ENCODE data around the gene MANEA.
A peak's percentile ranks its signal among the peaks of the same experiment; 100 is the strongest.

MANEA gene

DNA sequence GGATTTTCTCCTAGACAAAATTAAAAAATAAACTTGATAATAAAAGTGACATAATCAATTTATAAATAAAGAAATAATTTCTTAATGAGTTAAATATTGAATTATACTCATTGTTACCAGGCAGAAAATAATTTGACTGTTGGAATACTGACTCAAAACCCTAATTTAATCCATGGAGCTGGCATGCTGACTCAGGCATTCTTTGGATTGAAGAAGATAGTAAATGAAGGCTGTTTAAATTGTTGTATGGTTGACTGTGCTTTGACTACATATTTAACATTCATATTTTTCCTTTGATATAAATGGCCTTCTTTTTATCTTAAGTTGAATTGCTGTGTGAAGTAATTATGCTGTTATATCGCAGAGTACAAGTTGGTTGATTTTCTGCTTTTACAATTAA, 11.7 kb downstream of the MANEA start:
- DNase-seq = no peak

DNA sequence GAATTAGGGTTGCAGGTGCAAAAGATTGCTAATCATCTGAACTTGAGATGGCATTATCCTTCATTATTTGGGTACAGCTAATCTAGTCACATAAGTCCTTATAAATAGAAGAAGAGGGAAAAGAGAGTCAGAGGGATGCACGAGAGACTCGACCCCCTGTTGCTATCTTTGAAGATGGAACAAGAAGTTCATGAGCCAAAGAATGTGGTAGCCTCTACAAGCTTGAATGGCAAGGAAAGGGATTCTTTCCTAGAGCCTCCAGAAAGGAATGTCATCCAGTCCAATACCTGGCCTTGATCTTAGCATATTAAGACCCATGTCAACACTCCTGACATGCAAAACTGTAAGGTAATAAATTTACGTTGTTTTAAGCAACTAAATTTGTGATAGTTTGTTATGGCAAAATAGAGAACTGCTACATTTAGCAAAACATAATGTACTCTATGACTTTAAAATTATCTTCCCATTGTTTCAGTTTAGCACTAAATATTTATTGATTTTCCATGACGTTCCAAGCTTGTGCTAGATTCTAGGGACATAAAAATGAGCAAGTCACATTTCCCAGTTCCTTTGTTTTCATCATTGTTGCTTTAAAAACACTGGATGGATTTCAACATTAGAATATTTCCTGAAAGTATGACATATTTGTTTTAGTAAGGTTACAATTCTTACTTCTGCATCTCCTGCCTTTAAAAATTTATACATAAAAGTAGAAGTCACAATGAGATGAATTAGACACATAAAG, 12.7 kb downstream of the MANEA start:
- DNase-seq = no peak

DNA sequence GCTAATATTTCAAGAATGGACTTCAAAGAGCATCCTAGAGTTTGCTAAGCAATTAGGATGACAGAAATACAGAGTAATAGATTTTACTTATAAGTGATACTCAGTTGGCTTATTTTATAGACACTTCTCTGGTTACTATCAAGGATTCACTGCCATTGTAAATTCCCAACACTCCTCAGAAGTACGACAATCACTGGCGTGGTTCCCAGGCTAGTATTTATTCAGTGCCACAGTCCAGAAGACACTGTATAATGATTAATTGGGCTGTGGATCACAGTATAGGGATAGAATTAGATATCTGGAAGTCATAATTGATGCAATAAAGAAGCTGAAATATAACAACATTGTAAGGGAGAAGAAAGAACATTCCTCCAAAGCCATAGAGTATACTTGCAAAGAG, 15.7 kb downstream of the MANEA start:
- DNase-seq = no peak

DNA sequence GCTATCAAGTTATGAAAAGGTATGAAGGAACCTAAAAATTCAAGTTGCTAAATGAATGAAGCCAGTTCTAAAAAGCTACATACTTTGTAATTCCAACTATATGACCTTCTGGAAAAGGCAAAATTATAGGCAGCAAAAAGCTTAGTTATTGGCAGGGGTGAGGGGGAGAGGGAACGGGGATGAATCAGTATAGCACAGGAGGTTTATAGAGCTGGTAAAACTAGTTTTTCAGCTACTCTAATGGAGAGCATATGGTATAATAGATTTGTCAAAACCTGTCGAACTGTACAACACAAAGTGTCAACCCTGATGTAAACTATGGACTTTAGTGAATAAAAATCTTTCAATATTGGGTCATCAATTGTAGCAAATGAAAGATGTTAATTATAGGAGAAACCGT, 18.7 kb downstream of the MANEA start:
- no peak for DNase-seq

DNA sequence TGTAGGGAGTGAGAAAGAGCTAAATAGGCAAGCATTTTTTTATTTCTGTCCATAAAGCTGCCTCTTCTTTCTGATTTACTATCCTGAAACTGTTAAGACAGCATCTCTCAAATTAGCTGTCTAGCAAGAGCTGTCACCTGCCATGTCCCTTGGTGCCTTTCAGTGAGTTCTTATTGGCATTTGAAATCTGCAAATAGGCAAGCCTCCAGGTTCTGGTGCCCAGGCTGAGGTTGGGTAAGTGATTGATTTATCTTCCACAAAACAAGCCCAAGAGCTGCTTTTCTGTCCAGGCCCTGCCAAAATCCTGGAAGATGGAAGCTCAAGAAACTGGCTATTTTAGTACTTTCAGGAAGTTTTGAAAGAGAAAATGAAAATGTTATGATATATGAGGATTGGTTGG, 22.4 kb downstream of the MANEA start:
- no peak for DNase-seq

DNA sequence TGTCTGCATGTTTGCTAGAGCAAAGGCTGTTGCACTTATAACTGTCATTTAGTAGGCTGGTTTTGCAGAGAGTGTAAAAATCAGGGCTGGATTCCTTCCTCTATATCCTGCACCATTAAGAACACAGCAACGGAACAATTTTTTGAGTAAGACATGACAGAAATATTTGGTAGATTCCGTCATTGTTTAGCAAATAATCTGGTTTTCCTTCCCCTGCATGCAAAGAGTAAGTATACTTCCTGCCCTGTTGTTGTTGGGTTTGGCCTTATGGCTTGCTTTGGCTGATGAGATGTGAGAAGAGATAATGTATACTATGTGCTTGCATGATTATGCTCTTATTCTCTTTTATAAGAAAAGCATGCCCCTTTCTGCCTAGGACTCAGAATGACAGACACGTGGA, 23.8 kb downstream of the MANEA start:
- DNase-seq = no peak

DNA sequence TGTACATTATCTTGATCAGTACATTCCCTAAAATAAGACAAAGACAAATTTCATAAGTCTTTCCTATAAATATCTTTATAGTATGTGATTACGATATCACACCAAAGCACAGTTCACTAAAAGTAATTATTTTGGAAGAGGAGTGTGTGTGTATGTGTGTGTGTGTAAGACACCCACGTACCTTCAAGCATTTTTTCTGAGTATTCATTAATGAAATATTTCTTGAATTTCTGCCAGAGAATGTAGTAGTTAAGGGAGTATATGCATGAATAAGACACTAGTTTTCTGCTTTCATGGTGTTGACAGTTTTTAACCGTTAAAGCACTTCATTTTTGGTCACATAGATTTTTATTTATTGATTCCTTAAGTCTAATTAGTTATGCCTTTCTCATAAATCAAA, 36.8 kb downstream of the MANEA start:
- no peak for DNase-seq

DNA sequence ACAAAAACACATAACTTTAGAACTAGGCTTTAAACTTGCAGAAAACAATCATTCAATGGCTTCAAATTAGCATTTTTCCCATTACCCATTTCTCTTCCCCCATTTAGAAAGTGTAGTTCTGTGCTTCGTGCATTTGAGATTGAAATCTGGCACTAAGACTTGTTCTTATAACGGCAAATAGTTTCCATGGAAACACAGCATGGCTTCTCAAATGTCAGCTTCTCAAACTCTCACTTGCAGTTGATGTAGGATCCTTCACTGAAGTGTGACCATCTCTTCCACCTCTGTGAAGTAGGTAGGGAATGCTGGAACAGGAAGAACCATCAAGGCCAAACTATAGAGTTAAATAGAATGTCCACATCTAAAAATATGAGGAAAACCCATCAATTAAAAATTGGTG, 52.2 kb downstream of the MANEA start:
- DNase-seq = peak; percentile 15

DNA sequence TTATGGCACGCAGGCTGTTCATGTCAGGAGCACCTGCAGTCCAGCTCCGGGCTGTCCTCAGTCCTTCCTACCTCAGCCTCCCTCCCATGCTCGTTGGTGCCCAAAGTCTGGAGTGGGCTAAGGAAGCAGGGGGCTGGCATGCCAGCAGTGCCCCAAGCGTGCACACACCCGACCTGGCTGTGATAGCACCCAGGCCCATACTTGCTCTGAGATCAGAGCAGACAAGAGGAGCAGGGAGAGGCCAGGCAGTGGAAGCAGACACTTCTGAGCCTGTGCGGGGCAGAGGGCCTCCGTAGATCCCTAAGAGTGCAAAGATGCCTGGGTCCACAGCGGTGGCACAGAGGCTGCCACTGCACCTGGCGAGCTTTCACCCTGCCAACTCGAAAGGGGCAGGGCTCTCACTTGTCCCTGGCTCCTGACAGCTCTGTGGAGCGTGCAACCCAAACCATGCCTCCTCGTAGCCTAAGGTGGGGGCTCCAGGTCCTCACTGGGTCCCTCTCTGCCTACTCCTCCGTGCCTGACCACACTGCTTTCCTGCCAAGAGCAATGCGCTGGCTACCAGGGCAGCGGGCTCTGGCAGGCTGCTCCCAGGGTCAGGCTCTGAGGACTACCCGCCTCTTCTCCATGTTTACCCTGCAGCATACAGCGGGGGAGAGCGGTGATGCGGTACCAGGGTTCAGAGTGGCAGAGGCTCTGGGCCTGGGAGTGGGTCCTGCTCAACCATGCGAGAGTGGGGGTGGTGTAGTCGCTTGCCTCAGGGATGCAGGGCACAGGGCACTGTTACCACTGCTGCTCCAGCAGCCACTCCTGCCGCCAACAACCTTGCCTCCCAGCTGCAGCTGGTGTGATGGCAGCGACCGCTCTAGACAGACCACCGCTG, 59.5 kb downstream of the MANEA start:
- no peak for DNase-seq

DNA sequence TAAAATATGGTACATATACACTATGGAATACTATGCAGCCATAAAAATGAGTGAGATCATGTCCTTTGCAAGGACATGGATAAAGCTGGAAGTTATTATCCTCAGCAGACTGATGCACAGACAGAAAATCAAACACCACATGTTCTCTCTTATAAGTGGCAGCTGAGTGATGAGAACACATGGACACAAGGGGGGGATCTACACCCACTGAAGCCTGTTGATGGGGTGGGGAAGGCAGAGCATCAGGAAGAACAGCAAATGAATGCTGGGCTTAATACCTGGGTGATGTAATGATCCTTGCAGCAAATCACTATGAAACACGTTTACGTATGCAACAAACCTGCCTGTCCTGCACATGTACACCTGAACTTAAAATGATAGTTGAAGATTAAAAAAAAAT, 71.3 kb downstream of the MANEA start:
- DNase-seq = no peak

DNA sequence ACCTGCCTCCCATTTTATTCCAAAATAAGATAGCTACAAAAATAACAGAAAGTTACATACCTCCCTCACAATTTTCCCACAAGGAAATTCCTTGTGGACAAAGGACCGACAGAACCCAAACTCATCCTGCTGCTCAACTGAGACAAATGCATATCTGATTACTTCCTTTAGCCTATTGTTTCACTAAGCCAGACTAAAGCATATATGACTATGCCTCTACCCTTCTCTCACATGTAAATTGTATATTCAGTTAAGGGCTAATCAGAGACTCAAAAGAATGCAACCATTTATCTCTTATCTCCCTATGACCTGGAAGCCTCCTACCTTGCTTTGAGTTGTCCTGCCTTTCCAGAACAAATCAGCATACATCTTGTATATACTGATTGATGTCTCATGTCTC, 72.1 kb downstream of the MANEA start:
- DNase-seq = no peak

DNA sequence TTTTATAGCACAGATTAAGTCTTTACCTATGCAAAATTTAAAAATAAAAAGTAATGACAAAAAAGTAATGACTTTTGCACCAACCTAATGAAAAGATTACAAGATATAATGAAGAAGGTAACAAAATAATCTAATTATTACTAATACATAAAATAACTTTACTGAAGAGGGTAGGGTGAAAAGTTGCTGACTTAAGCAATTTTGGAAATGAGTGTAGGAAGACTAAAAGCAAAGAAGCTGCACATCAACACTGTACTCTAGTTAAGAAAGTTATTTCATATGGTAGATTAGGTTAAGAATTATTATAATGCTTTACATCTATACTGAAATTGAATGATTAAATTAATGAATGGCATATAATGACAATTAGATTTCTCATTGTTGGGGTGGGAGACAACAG, 76.8 kb downstream of the MANEA start:
- no peak for DNase-seq

DNA sequence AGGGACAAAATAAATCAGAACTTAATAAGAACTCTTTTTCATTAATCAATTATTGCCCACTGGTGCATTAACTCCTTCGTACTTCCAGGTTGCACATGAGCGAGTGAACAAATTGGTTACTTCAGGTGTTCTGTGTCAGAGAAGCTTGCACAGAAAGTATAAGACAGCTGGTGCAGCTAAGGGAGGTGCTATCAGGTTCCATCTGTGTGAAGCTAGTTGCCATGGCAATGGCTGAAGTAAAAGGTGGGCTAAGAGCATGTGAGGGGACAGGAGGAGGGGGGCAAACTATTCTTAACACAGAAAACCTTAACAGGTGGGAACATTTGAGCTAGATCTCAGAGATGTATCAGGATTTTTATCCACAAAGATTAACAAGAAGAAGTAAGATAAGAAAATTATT, 81.6 kb downstream of the MANEA start:
- DNase-seq = no peak

Measured in eye (tissue), 1 donor.